Measurements from ENCODE around the gene UBA3.

Gene UBA3

DNA sequence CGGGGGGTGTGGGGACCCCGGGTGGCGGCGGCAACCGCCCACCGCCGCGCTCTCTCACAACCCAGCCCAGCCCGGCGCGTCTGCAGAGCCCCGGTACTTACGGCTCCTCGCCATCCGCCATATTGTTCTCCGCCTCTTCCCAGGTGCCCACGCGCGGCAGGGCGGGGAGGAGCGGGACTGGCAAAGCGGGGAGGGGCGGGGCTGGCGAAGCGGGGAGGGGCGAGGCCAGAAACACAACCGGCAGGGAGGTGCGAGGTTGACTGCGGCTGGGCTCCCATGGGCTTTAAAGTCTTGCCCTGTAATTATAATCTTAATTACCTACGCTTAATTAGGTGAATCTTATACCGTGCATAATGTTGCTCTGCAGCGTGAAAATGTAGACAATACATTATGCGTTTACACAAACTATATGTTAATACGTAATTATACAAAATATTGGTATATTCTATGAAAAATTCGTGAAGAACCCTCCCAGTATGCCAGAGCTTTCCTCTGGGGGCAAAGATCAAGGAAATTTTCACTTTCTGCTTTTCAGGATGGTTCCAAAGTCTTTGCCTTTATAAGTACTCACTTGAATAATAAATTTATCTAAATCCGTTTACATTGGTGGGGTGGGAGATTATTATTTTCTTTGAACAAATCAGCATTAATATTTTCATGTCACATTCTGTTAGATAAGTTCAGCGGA, at the start of gene UBA3:
Gene UBA3, minus strand, starts transcription at position 133 of the 688 bp plus-strand sequence. Its CDS starts 12 bp downstream, at position 121.
- DNase-seq (ENCODE audit: low spot score) = peak; percentile 90

GRCh38 chr3:69129531-69129930, 49.4 kb upstream of the UBA3 start:
- DNase-seq (ENCODE audit: low spot score) = peak; percentile 18

DNA sequence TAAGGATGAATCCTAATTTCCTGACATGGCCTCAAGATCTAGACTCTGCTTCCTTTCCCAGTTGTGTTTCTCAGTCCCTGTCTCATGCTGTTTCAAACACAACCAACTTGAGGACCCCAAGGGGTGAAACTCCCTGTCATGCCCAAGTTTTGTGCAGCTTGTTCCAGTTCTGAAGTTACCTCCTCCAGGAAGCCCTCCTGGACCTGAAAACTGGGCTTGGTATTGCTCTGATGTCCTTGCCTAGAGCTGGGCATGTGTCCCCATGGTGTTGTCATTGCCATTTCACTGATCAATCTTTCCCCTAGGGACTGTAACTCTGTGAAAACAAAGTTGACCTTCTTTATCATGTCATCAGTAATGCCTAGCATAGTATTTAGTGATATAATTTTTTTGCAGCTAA, 48.3 kb upstream of the UBA3 start:
- DNase-seq (ENCODE audit: low spot score) = no peak

GRCh38 chr3:69126999-69127398, 46.8 kb upstream of the UBA3 start:
- no peak for DNase-seq (ENCODE audit: low spot score)

DNA sequence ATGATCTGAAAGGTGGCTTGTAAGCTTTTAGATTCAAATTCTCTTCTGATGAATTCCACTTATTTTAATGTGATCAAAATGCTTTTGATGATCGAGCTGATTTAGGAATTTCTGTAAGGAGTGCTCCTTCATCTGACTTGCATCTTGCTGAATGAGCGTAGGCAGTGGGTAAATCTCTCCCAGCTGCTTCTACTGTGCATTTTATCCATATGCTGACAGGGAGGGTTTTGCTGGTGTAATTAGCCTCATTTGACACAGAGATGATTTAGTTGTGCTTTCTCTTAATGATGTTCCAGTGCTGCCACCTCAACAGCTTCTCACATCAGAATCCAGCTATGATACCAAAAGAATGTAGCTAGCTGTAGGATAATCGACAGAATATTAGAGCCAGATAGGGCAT, 46.1 kb upstream of the UBA3 start:
- DNase-seq (ENCODE audit: low spot score) = no peak

DNA sequence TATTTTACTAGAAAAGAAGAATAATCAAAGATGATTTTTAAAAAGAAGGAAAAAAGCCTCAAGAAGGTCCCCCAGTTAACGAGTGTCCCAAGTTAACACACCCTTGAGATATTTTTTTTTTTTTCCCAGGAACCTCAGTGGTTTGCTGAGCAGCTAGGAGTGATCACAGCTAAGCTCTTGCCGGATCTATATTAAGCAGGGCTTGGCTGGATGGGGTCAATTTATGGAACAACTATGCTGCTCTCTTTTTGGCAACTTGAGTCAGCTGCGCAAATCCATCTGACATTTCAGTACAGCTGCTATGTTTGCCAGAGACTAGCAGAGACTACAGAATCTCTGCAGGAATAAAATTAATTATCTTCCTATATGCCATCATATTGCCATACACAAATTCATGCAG, 42.2 kb upstream of the UBA3 start, which contains the start of gene LMOD3:
Gene LMOD3, minus strand, starts transcription at position 193 of the 400 bp plus-strand sequence. CDS start 209 bp downstream, outside the sequence.
- no peak for DNase-seq (ENCODE audit: low spot score)

DNA sequence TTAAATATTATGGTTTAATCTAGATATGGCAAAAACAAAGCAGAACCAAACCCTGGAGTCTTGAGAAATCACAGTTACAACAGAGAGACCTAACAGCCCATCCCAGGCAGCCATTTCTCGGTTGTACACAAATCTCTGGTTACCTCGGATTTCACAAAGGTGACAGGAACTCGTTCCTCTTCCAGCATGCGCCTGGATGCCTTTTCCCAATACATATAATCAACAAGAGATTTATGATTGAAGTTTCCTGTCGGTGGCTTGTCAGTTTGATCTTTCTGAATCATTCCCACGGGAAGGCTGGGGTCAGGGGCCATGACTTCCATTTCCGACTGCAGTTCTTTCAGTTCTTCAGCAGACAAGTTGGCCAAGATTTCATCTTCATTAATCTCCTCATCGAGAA, 41.8 kb upstream of the UBA3 start:
- no peak for DNase-seq (ENCODE audit: low spot score)

DNA sequence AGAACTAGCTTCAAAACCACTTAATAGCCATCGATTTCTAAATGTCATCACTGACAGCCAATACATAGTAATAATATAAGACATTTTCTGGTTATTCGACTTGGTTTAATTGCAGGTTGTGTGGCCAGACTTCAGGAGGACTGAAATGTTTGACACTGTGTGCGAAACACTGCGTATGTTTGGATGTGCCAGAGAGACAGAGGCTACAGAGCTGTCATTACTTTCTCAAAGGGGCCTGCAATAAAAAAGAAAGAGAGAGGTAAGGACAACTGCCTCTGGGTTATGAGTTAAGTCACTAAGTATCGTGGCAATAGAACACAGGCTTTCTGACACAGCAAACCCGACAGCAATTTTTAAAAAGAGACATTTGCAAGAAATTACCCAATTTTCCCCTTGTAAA, 41.3 kb upstream of the UBA3 start:
- no peak for DNase-seq (ENCODE audit: low spot score)

DNA sequence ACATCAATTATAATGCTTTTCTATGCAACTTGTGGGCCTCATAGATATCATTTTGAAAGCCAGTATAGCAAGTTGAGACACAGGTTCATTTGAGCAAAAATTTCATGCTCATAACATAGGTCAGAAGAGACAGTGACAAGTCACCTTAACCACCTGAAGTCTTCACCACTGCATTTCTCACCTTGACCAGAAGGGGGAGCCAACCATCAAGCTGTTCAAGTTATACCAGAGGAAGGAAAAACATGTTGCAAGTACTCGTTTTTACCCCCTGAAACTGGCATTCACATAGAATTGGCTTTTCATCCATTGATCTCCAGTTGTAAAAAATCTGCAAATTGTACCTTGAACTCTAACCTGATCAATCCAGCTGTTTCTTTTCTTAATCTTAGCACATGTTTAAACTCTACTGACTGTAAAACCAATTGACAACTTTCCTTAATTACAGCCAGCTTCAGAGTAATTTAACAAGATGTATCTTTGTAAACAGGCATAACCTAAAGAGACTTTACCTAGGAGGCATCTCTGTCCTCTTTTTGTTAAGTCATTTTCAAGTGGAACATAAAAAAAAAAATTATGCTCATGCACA, 40.8 kb upstream of the UBA3 start:
- peak; percentile 37 for DNase-seq (ENCODE audit: low spot score)

DNA sequence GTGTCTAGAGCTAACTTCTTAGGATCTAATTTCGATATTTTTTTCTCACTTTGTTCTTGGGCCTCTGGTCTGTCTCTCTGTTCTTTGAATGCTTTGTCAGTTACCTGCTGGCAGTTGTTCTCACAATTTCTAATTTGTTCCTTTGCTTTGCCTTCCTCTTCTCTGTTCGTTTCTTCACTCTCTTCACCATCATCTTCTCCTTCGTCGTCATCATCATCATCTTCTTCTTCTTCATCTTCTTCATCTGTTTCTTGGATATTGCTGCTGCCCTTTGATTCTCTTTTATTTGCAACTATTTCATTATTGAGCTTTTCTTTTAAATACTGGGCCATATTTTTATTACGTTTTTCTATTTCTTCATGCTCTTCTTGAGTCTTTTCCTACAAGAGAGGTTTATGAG, 39.5 kb upstream of the UBA3 start:
- DNase-seq (ENCODE audit: low spot score) = no peak

- DNase-seq (ENCODE audit: low spot score) = no peak
Observed at GRCh38 chr3:69119138-69119537, 39.0 kb upstream of the UBA3 start.

- DNase-seq (ENCODE audit: low spot score) = no peak
Observed at GRCh38 chr3:69118555-69118954, 38.4 kb upstream of the UBA3 start.

DNA sequence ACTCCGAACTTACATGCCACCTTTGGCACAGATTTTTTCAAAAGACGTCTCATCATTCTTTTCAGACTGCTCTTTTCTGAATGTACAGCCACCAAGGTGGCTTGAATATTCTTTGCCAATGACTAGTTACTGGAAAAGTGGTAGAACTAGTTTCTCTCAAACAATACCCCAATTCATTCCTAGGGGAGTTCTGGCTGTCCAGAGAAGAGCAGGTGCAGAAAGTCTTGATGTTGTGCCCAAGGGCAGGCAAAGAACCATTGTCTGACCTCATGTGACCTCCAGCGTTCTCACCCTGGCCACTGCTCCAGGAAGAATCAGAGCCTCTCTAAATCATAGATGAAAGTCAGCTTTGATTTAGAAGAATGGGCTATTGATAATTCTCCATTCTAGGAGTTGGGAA, 36.7 kb upstream of the UBA3 start:
- DNase-seq (ENCODE audit: low spot score) = no peak

- DNase-seq (ENCODE audit: low spot score) = no peak
Observed at GRCh38 chr3:69116162-69116561, 36.0 kb upstream of the UBA3 start.

- no peak for DNase-seq (ENCODE audit: low spot score)
Observed at GRCh38 chr3:69115731-69116130, 35.6 kb upstream of the UBA3 start.

GRCh38 chr3:69113536-69113935, 33.4 kb upstream of the UBA3 start:
- DNase-seq (ENCODE audit: low spot score) = no peak

DNA sequence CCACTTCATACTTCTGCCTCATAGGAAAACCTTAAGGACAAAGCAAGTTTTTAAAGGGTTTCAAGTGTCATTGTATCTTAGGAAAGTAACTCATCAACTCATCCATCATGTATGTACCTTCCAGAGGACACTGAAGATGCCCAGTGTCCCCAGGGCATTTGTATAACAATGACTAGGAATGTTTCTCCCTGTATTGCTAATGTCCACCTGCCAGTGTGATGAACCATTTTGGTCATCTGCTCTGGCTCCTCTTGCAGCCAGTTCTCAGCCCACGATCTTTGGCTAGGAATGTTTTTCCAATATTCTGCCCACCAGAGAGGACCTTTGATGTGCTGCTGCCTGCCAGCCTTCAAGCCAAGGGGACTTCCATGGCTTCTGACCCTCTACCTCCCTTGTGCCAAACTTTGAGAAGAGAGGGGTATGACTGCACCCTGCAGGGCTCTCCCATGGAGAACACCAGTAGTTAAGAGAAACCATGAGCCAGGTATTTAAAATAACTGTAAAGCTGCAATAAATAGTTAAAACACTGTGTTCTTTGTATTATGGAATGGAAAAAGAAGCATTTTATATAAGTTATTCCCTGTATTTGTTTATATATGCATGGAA, 30.9 kb upstream of the UBA3 start:
- DNase-seq (ENCODE audit: low spot score) = no peak

GRCh38 chr3:69108811-69109210, 28.6 kb upstream of the UBA3 start:
- DNase-seq (ENCODE audit: low spot score) = no peak

DNA sequence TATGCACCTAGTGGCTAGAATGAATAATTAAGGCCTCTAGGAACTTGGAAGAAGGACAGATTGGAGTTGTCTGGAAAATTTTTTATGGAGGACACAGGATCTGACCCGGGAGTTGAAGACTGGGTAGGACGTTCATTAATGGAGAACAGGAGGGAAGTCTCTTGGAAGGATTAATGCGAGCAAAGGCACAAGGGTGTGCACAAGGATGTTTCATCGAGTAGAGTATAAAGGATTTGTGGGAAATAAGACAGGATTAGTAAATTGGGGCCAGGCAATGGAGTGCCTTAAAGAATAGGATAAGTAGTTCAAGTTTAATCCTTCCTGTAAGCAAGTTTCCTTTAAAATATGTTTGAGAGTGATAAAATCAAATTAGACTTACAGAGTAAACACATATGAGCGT, 27.7 kb upstream of the UBA3 start:
- DNase-seq (ENCODE audit: low spot score) = no peak

DNA sequence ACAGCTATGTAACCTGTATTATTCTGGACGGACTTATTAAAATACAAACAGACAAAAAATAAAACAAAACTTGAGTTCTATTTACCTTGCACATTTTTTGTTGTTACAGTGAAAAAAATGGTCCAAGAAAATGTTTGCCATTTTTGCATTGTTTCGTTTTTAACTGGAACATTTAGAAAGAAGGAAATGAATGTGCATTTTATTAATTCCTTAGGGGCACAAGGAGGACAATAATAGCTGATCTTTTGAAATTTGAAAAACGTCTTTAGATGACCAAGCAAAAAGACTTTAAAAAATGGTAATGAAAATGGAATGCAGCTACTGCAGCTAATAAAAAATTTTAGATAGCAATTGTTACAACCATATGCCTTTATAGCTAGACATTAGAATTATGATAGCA, 25.2 kb upstream of the UBA3 start:
- DNase-seq (ENCODE audit: low spot score) = no peak

- no peak for DNase-seq (ENCODE audit: low spot score)
Observed at GRCh38 chr3:69104586-69104985, 24.4 kb upstream of the UBA3 start.

- DNase-seq (ENCODE audit: low spot score) = no peak
Observed at GRCh38 chr3:69103123-69103522, 23.0 kb upstream of the UBA3 start.

DNA sequence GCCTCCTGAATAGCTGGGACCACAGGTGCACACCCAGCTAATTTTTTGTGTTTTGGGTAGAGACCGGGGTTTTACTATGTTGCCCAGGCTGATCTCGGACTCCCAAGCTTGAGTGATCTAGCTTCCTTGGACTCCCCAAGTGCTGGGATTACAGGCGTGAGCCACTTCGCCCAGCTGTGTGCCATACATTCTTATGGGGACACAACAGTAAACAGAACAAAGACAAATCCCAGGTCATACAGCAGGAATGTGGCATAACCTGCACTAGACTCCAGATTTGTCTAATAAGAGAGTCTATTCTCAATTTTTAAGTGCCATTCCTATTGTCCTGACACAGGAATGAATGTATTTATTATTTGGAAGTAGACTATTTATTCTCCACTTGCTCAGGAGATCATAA, 22.2 kb upstream of the UBA3 start:
- no peak for DNase-seq (ENCODE audit: low spot score)

- DNase-seq (ENCODE audit: low spot score) = no peak
Observed at GRCh38 chr3:69099576-69099975, 19.4 kb upstream of the UBA3 start.
